Fibroblast of lung (primary cell): Measurements from ENCODE around the gene SH3GL1.

Source experiments
- EZH2 ChIP-seq: IDR thresholded peaks from 2 replicates; pipeline ENCODE4 v1.5.1; 2012; ENCODE audit warnings: low read length, control low read depth, mild to moderate bottlenecking; ENCODE audit errors: missing control alignments
- TF ChIP-seq, protein P1 (sequence below), 2 donors: IDR thresholded peaks in 1 of 2; conservative IDR thresholded peaks in 1 of 2; 1 replicate in 1 of 2; 2 replicates in 1 of 2; pipeline ENCODE4 v1.5.1; 2011 to 2012; ENCODE audit warnings: low read length in 2 of 2, control low read depth in 1 of 2, inconsistent platforms in 1 of 2, low read depth in 1 of 2, mild to moderate bottlenecking in 1 of 2

DNA sequence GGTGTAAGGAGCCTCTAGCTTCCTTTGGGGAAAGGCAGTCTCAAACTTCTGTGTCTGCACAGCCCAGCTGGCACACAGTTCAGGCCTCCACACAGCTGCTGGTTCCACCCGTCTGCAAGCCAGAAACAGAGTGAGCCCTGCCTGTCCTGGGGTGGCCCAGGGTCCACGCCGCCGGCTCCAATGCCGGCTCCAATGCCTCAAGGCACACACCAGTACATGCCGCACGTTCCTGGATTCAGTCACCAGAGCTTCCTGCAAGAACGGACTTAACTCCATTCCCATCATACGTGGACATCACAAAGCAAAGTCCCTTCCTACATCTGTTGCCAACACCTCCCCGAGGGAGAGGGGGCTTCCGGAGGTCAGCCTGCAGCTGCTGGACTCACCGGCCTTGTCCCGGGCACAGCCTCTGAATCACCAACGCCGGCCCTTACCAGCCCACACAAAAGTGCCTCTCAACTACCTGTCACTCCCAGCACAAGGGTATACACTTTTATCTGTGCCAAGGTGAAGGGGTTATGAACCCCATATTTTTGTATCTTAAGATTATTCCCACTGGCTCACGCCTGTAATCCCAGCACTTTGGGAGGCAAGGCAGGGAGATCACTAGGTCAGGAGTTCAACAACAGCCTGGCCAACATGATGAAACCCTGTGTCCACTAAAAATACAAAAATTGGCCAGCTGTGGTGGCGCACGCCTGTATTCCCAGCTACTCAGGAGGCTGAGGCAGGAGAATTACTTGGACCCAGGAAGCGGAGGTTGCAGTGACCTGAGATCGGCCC is 8.5 kb downstream of the SH3GL1 start:
- TF ChIP-seq EZH2: no peak
- TF ChIP-seq, protein P1, sequence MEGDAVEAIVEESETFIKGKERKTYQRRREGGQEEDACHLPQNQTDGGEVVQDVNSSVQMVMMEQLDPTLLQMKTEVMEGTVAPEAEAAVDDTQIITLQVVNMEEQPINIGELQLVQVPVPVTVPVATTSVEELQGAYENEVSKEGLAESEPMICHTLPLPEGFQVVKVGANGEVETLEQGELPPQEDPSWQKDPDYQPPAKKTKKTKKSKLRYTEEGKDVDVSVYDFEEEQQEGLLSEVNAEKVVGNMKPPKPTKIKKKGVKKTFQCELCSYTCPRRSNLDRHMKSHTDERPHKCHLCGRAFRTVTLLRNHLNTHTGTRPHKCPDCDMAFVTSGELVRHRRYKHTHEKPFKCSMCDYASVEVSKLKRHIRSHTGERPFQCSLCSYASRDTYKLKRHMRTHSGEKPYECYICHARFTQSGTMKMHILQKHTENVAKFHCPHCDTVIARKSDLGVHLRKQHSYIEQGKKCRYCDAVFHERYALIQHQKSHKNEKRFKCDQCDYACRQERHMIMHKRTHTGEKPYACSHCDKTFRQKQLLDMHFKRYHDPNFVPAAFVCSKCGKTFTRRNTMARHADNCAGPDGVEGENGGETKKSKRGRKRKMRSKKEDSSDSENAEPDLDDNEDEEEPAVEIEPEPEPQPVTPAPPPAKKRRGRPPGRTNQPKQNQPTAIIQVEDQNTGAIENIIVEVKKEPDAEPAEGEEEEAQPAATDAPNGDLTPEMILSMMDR (conservative IDR thresholded peaks at IDR 0.05 in 1 of 2, IDR thresholded peaks at IDR 0.05 in 1 of 2; ENCODE audit: low read depth in 1 of 2, low read length in 2 of 2): no peak
